HFF-Myc (cell line): Measurements from ENCODE around the gene HS2ST1.
"Not testable (repeated sequence)": the region's sequence is repeated elsewhere in the genome, so short reads cannot be mapped to it uniquely, and the experiment has no call there.

Source experiments
- DNase-seq: peaks from one replicate; pipeline ENCODE4 v3.0.0-alpha.2; 2011; ENCODE audit warnings: low read depth; ENCODE audit errors: extremely low read depth
- H3K4me3 ChIP-seq: replicated peaks from 2 replicates; pipeline ENCODE4 v1.5.1; 2011; ENCODE audit warnings: low read depth, mild to moderate bottlenecking, control low read depth, low read length
- CTCF ChIP-seq: IDR thresholded peaks from 2 replicates; pipeline ENCODE4 v1.5.1; 2012; ENCODE audit warnings: mild to moderate bottlenecking, low read depth, low read length, control low read depth; ENCODE audit errors: missing control alignments

Gene HS2ST1

DNA sequence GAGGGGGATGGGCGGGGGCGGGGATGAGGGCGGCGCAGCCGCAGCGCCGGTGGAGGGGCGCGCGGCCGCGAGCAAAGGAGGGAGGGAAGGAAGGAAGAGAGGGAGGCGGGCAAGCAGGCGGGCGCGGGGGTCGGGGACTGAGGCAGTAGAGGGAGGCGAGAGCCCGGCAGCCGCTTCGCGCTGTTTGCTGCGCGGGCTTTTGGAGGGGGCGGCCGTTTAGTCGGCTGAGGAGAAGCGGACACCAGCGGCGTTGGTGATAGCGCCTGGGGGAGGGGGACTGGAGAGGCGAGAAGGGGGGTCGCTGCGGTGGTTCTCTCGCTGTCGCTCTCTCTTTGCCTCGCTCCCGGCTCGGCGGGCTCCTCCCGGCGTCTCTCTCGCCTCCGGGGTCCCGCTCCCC is at the start of gene HS2ST1:
Gene HS2ST1 (plus strand): TSS at position 35 of the 397 bp plus-strand sequence.
- no peak for DNase-seq
- no peak for TF ChIP-seq CTCF
- H3K4me3 ChIP-seq, result peak within 1 kb of the TSS; percentile 100

- no peak for DNase-seq
- no peak for TF ChIP-seq CTCF
- no peak overlapping the region for H3K4me3 ChIP-seq
Measured at GRCh38 chr1:86865973-86866637, 48.3 kb upstream of the HS2ST1 start.

- no peak for TF ChIP-seq CTCF
- H3K4me3 ChIP-seq, result no peak overlapping the region
- DNase-seq, result no peak
Measured at GRCh38 chr1:86866665-86867064, 47.8 kb upstream of the HS2ST1 start.

DNA sequence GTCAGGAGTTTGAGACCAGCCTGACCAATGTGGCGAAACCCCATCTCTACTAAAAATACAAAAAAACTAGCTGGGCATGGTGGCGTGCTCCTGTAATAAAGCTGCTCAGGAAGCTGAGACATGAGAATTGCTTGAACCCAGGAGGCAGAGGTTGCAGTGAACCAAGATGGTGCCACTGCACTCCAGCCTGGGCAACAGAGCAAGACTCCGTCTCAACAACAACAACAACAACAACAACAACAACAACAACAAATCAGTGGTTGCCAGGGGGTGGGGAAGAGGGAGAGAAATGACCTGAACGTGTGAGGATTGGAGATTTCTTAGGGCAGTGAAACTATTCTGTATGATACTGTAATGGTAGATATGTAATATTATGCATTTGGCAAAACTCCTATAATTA is 47.2 kb upstream of the HS2ST1 start:
- not testable (repeated sequence) for DNase-seq, H3K4me3 ChIP-seq

GRCh38 chr1:86868477-86868876 is 46.0 kb upstream of the HS2ST1 start:
- DNase-seq, result no peak
- no peak for TF ChIP-seq CTCF
- no peak overlapping the region for H3K4me3 ChIP-seq

DNA sequence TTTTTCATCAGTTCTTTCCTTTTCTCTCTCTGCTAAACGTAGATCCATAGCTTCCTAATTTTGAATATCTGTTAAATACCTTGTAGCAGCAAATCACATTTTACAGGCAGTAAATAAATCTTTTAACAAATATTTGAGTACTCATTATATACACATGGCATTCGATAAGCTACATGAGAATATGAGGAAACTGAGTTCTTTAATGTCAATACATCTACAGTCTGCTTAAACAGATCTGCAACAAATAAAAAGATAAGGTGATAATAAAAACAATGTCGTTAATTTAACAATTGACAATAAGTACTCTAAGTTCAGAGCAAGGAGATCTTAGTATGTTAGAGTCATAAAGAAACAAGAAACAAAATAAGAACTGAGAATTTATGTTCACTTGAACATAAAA is 43.4 kb upstream of the HS2ST1 start:
- DNase-seq, result no peak
- no peak overlapping the region for H3K4me3 ChIP-seq
- TF ChIP-seq CTCF, result no peak

DNA sequence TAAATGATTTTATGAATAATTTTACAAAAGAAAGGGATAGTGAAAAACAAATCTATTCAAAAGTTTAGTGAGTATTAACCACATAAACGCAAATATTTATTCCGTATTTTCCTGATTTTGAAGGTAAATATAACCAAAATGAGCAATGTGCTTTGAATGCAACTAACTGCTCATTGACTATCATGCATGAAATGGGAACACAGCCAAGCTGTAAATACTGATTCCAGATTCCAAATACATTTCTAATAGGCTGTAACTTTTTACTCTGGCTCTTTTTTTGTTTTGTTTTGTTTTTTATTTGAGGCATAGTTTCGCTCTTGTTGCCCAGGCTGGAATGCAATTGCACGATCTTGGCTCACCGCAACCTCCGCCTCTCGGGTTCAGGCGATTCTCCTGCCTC is 42.3 kb upstream of the HS2ST1 start:
- no peak for TF ChIP-seq CTCF
- DNase-seq, result no peak
- H3K4me3 ChIP-seq, result no peak overlapping the region
